ENCODE measurements around the gene VSIG10.

DNA sequence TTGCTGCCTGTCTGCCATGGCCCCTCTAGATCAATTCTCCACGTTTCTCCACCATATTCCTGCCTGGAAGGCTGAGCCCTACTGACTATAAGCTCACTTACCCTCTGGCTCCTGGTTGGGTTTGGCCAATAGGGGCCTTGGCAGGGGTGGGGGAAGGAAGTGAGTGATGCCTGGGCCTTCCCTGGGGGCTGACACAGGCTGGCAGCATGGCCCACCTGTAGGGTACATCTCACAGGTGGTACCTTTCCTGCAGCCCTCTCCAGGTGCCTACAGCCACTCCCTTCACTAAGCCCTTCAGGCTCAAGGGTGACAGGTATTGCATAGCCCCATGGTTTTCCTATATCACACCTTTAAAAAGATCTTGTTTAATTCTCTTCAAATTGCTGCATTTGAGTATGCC lies 83.8 kb downstream of the VSIG10 start:
- no peak for TF ChIP-seq POLR2A (IDR thresholded peaks at IDR 0.05)
- no peak for TF ChIP-seq POLR2AphosphoS5 (IDR thresholded peaks at IDR 0.05)
- TF ChIP-seq, protein P1, sequence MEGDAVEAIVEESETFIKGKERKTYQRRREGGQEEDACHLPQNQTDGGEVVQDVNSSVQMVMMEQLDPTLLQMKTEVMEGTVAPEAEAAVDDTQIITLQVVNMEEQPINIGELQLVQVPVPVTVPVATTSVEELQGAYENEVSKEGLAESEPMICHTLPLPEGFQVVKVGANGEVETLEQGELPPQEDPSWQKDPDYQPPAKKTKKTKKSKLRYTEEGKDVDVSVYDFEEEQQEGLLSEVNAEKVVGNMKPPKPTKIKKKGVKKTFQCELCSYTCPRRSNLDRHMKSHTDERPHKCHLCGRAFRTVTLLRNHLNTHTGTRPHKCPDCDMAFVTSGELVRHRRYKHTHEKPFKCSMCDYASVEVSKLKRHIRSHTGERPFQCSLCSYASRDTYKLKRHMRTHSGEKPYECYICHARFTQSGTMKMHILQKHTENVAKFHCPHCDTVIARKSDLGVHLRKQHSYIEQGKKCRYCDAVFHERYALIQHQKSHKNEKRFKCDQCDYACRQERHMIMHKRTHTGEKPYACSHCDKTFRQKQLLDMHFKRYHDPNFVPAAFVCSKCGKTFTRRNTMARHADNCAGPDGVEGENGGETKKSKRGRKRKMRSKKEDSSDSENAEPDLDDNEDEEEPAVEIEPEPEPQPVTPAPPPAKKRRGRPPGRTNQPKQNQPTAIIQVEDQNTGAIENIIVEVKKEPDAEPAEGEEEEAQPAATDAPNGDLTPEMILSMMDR (IDR thresholded peaks at IDR 0.05): no peak
- TF ChIP-seq EP300 (IDR thresholded peaks at IDR 0.05): no peak
